ENCODE results near the gene PTH2. TPM values are rescaled to one million over a fixed set of nuclear protein-coding genes. Genes with fewer than 3 reads are reported as not detected.
"Not testable (repeated sequence)": the region's sequence is repeated elsewhere in the genome, so short reads cannot be mapped to it uniquely, and the experiment has no call there.

PTH2 gene
- total RNA-seq, 4 donors from 2014 or later = not detected

DNA sequence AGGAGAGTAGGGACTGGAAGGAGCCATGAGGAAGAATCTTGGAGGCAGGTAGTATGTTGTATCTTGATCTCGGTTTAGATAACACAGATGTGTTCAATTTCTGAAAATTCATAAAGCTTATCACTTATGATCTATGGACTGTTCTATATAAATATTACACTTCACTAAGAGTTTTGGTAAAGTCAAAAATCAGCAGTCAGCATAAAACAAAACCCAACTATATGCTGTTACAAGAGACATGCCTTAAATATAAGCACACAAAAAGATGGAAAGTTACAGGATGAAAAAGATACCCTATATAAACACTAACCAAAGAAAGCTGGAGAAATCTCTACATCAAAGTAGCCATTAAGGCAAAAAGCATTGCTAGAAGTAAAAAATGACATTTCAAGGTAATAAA is 39.6 kb downstream of the PTH2 start:
- H3K27me3 ChIP-seq = peaks cover 0 to 9% of the 10 kb centered on the region in 2 donors
- TF ChIP-seq, protein P1, sequence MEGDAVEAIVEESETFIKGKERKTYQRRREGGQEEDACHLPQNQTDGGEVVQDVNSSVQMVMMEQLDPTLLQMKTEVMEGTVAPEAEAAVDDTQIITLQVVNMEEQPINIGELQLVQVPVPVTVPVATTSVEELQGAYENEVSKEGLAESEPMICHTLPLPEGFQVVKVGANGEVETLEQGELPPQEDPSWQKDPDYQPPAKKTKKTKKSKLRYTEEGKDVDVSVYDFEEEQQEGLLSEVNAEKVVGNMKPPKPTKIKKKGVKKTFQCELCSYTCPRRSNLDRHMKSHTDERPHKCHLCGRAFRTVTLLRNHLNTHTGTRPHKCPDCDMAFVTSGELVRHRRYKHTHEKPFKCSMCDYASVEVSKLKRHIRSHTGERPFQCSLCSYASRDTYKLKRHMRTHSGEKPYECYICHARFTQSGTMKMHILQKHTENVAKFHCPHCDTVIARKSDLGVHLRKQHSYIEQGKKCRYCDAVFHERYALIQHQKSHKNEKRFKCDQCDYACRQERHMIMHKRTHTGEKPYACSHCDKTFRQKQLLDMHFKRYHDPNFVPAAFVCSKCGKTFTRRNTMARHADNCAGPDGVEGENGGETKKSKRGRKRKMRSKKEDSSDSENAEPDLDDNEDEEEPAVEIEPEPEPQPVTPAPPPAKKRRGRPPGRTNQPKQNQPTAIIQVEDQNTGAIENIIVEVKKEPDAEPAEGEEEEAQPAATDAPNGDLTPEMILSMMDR (IDR thresholded peaks at IDR 0.05) = no peak
- no peak for TF ChIP-seq EP300 (IDR thresholded peaks at IDR 0.05)
- TF ChIP-seq POLR2A (IDR thresholded peaks at IDR 0.05) = no peak
- H3K9me3 ChIP-seq = peaks cover 0 to 22% (median 5%) of the 10 kb centered on the region in 4 donors
- WGBS, 2 donors = 2 to 90% methylated on average over 1 of the region's 1 CpG
- H3K4me3 ChIP-seq = no peak overlapping the region
- no peaks in the 10 kb centered on the region for H3K4me1 ChIP-seq
- H3K27ac ChIP-seq = no peak overlapping the region
- DNase-seq (ENCODE audit: low spot score in 2 of 2) = no peak
- H3K36me3 ChIP-seq = no peaks in the 10 kb centered on the region

DNA sequence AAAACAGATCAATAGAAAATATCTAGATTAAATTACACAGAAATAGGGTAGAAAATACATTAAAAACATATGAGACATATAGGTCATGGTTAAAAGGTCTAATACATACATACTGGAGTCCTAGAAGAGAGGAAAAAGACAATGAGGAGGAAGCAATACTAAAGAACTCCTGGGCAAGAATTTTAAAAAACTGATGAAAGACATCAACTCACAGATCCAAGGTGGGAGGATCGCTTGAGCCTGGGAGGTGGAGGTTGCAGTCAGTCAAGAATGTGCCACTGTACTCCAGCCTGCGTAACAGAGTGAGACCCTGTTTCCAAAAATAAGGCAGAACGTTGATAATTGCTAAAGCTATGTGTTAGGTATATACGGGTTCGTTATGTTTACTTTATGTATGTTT is 40.6 kb downstream of the PTH2 start:
- TF ChIP-seq POLR2A (IDR thresholded peaks at IDR 0.05) (no peak), EP300 (IDR thresholded peaks at IDR 0.05) (no peak)
- TF ChIP-seq, protein P1 (IDR thresholded peaks at IDR 0.05) = no peak
- no peaks in the 10 kb centered on the region for H3K36me3 ChIP-seq
- peaks cover 0 to 3% of the 10 kb centered on the region in 2 donors for H3K27me3 ChIP-seq
- no peak overlapping the region for H3K27ac ChIP-seq
- DNase-seq (ENCODE audit: low spot score in 2 of 2) = no peak
- WGBS, 2 donors = 89 to 94% methylated on average over 5 of the region's 5 CpGs
- H3K4me1 ChIP-seq = no peaks in the 10 kb centered on the region
- H3K4me3 ChIP-seq = no peak overlapping the region
- peaks cover 0 to 22% (median 5%) of the 10 kb centered on the region in 4 donors for H3K9me3 ChIP-seq

DNA sequence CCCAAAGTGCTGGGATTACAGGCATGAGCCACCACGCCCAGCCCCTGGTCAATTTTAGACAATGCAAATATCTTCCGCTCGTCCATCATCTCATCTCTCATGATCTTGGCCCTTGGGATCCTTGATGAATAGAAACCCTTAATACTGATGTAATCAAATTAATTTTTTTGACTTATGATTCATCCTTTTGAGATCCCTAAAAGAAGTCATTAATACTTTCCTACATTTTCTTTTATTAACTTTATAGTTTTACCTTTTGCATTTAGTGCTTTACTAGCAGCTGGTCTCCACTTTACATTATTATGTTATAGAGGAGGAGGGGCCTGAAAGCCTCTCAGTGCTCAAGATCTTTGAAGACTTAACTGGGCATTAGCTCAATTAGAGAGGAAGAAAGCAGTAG is 42.9 kb downstream of the PTH2 start:
- no peaks in the 10 kb centered on the region for H3K4me1 ChIP-seq
- DNase-seq (ENCODE audit: low spot score in 2 of 2) = no peak
- TF ChIP-seq, protein P1 (IDR thresholded peaks at IDR 0.05) = no peak
- TF ChIP-seq POLR2A (IDR thresholded peaks at IDR 0.05) (no peak), EP300 (IDR thresholded peaks at IDR 0.05) (no peak)
- H3K36me3 ChIP-seq = no peaks in the 10 kb centered on the region
- 83 to 87% methylated on average over 3 of the region's 3 CpGs for WGBS, 2 donors
- H3K9me3 ChIP-seq = peaks cover 0 to 22% (median 5%) of the 10 kb centered on the region in 4 donors
- no peaks in the 10 kb centered on the region for H3K27me3 ChIP-seq
- no peak overlapping the region for H3K27ac ChIP-seq
- no peak overlapping the region for H3K4me3 ChIP-seq

DNA sequence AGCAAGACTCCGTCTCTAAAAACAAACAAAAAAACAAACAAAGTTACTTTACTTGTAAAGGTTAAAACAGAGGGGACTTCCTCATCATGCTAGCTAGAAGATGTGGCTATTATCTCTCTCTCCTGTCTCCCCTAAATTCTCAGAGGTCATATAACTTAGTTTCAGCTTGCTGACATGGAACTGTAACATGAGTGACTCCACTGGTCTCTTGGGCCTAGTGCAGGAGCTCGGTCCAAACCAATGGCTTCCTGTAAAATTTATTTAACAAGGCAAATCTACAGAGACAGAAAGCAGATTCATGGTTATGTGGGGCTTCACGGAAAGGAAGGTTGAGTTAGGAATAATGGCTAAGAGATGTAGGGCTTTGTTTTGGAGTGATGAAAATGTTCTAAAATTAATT is 44.7 kb downstream of the PTH2 start:
- Histone ChIP-seq H3K9me3 (peaks cover 0 to 22% (median 5%) of the 10 kb centered on the region in 4 donors), H3K4me3 (no peak overlapping the region), H3K27me3 (no peaks in the 10 kb centered on the region), H3K4me1 (no peaks in the 10 kb centered on the region), H3K36me3 (no peaks in the 10 kb centered on the region), H3K27ac (no peak overlapping the region)
- DNase-seq (ENCODE audit: low spot score in 2 of 2) = no peak
- WGBS, 2 donors = 60 to 65% methylated on average over 3 of the region's 3 CpGs
- TF ChIP-seq EP300 (IDR thresholded peaks at IDR 0.05) (no peak), POLR2A (IDR thresholded peaks at IDR 0.05) (no peak)
- TF ChIP-seq, protein P1 (IDR thresholded peaks at IDR 0.05) = no peak

DNA sequence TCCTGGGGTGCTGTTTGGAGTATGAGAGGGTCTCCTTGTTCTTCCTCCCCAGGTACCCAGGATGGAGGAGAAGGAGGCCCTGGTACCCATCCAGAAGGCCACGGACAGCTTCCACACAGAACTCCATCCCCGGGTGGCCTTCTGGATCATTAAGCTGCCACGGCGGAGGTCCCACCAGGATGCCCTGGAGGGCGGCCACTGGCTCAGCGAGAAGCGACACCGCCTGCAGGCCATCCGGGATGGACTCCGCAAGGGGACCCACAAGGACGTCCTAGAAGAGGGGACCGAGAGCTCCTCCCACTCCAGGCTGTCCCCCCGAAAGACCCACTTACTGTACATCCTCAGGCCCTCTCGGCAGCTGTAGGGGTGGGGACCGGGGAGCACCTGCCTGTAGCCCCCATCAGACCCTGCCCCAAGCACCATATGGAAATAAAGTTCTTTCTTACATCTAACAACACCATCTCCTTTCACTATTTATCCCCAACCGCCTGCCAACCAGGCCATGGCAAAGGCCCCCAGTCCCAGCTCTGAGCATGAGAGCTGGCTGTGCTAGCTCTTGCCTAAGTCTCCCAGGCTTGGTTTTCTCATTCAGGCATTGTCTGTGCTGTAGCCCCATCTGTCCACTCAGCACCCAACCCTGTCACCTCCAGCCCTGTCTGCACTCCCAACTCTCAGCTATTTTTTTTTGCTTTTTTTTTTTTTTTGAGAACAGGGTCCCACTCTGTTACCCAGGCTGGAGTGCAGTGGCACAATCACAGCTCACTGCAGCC is 48.4 kb downstream of the PTH2 start:
- TF ChIP-seq POLR2A (IDR thresholded peaks at IDR 0.05) (no peak), EP300 (IDR thresholded peaks at IDR 0.05) (no peak)
- TF ChIP-seq, protein P1 (IDR thresholded peaks at IDR 0.05) = no peak
- DNase-seq (ENCODE audit: low spot score in 2 of 2) = no peak
- H3K27ac ChIP-seq = no peak overlapping the region
- H3K4me1 ChIP-seq = no peaks in the 10 kb centered on the region
- WGBS, 2 donors = 84 to 92% methylated on average over 4 to 15 of the region's 16 CpGs
- H3K27me3 ChIP-seq = no peaks in the 10 kb centered on the region
- peaks cover 0 to 6% (median 0%) of the 10 kb centered on the region in 4 donors for H3K9me3 ChIP-seq
- H3K36me3 ChIP-seq = no peaks in the 10 kb centered on the region
- no peak overlapping the region for H3K4me3 ChIP-seq

DNA sequence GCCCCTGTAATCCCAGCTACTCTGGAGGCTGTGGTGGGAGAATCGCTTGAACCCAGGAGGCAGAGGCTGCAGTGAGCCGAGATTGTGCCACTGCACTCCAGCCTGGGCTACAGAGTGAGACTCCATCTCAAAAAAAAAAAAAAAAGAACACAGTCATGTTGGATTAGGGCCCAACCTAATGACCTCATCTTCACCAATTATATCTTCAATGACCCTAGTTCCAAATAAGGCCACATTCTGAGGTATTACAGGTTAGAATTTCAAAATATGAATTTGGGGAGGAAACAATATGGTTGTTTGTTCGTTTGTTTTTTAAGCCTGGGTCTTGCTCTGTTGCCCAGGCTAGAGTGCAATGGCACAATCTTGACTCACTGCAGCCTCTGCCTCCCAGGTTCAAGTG is 50.1 kb downstream of the PTH2 start:
- not testable (repeated sequence) for DNase-seq (ENCODE audit: low spot score in 2 of 2); H3K4me1 ChIP-seq; H3K36me3 ChIP-seq; H3K27ac ChIP-seq; H3K4me3 ChIP-seq; H3K27me3 ChIP-seq
- 70 to 86% methylated on average over 3 of the region's 3 CpGs for WGBS, 2 donors
- peaks cover 0 to 18% (median 4%) of the 10 kb centered on the region in 4 donors for H3K9me3 ChIP-seq
